ENCODE results near the gene ENC1. TPM values are rescaled to one million over a fixed set of nuclear protein-coding genes. Genes with fewer than 3 reads are reported as not detected.

ENC1 gene
- total RNA-seq, 1 donor from 2014 or later = 162 TPM

GRCh38 chr5:74638544-74638969, 2.0 kb downstream of the ENC1 start:
- H3K4me1 Mint-ChIP-seq (ENCODE audit: unreplicated experiment) = peaks cover 69% of the 10 kb centered on the region
- peak overlapping the region; percentile 100 for H3K4me3 Mint-ChIP-seq (ENCODE audit: unreplicated experiment)
- peaks cover 4% of the 10 kb centered on the region for H3K27me3 Mint-ChIP-seq (ENCODE audit: unreplicated experiment)
- no peak overlapping the region for H3K27ac Mint-ChIP-seq (ENCODE audit: unreplicated experiment)
- no peak for TF ChIP-seq CTCF (IDR thresholded peaks at IDR 0.05; ENCODE audit: unreplicated experiment)
- H3K9me3 Mint-ChIP-seq (ENCODE audit: unreplicated experiment) = no peaks in the 10 kb centered on the region
- no peak for DNase-seq (ENCODE audit: low spot score)
- H3K36me3 Mint-ChIP-seq (ENCODE audit: low read depth, unreplicated experiment) = peaks cover 44% of the 10 kb centered on the region

GRCh38 chr5:74636552-74636951, 4.0 kb downstream of the ENC1 start:
- peak overlapping the region; percentile 62 for H3K4me3 Mint-ChIP-seq (ENCODE audit: unreplicated experiment)
- TF ChIP-seq CTCF (IDR thresholded peaks at IDR 0.05; ENCODE audit: unreplicated experiment) = no peak
- no peaks in the 10 kb centered on the region for H3K9me3 Mint-ChIP-seq (ENCODE audit: unreplicated experiment)
- H3K4me1 Mint-ChIP-seq (ENCODE audit: unreplicated experiment) = peaks cover 62% of the 10 kb centered on the region
- H3K27ac Mint-ChIP-seq (ENCODE audit: unreplicated experiment) = no peak overlapping the region
- peaks cover 54% of the 10 kb centered on the region for H3K36me3 Mint-ChIP-seq (ENCODE audit: low read depth, unreplicated experiment)
- DNase-seq (ENCODE audit: low spot score) = no peak
- peaks cover 4% of the 10 kb centered on the region for H3K27me3 Mint-ChIP-seq (ENCODE audit: unreplicated experiment)

- H3K4me3 Mint-ChIP-seq (ENCODE audit: unreplicated experiment) = peak overlapping the region; percentile 68
- no peak for DNase-seq (ENCODE audit: low spot score)
- no peak for TF ChIP-seq CTCF (IDR thresholded peaks at IDR 0.05; ENCODE audit: unreplicated experiment)
- H3K36me3 Mint-ChIP-seq (ENCODE audit: low read depth, unreplicated experiment) = peaks cover 57% of the 10 kb centered on the region
- H3K9me3 Mint-ChIP-seq (ENCODE audit: unreplicated experiment) = no peaks in the 10 kb centered on the region
- H3K27ac Mint-ChIP-seq (ENCODE audit: unreplicated experiment) = no peak overlapping the region
- peaks cover 63% of the 10 kb centered on the region for H3K4me1 Mint-ChIP-seq (ENCODE audit: unreplicated experiment)
- peaks cover 4% of the 10 kb centered on the region for H3K27me3 Mint-ChIP-seq (ENCODE audit: unreplicated experiment)
Observed at GRCh38 chr5:74636149-74636548, 4.4 kb downstream of the ENC1 start.

- no peak for DNase-seq (ENCODE audit: low spot score)
- no peaks in the 10 kb centered on the region for H3K9me3 Mint-ChIP-seq (ENCODE audit: unreplicated experiment)
- H3K27me3 Mint-ChIP-seq (ENCODE audit: unreplicated experiment) = peaks cover 4% of the 10 kb centered on the region
- peak overlapping the region; percentile 68 for H3K4me3 Mint-ChIP-seq (ENCODE audit: unreplicated experiment)
- H3K36me3 Mint-ChIP-seq (ENCODE audit: low read depth, unreplicated experiment) = peaks cover 62% of the 10 kb centered on the region
- TF ChIP-seq CTCF (IDR thresholded peaks at IDR 0.05; ENCODE audit: unreplicated experiment) = no peak
- H3K27ac Mint-ChIP-seq (ENCODE audit: unreplicated experiment) = no peak overlapping the region
- peaks cover 66% of the 10 kb centered on the region for H3K4me1 Mint-ChIP-seq (ENCODE audit: unreplicated experiment)
Observed at GRCh38 chr5:74634611-74635286, 5.8 kb downstream of the ENC1 start.

GRCh38 chr5:74633695-74634094, 6.8 kb downstream of the ENC1 start:
- peaks cover 62% of the 10 kb centered on the region for H3K36me3 Mint-ChIP-seq (ENCODE audit: low read depth, unreplicated experiment)
- DNase-seq (ENCODE audit: low spot score) = no peak
- H3K27me3 Mint-ChIP-seq (ENCODE audit: unreplicated experiment) = no peaks in the 10 kb centered on the region
- peaks cover 55% of the 10 kb centered on the region for H3K4me1 Mint-ChIP-seq (ENCODE audit: unreplicated experiment)
- H3K4me3 Mint-ChIP-seq (ENCODE audit: unreplicated experiment) = peak overlapping the region; percentile 29
- no peaks in the 10 kb centered on the region for H3K9me3 Mint-ChIP-seq (ENCODE audit: unreplicated experiment)
- H3K27ac Mint-ChIP-seq (ENCODE audit: unreplicated experiment) = no peak overlapping the region
- TF ChIP-seq CTCF (IDR thresholded peaks at IDR 0.05; ENCODE audit: unreplicated experiment) = no peak

All from endothelial cell (in vitro differentiated cells).